IPS-18c (cell line): ENCODE measurements around the gene E4F1.
"Not testable (repeated sequence)": the region's sequence is repeated elsewhere in the genome, so short reads cannot be mapped to it uniquely, and the experiment has no call there.

Source experiments
- H3K4me3 ChIP-seq: 2 replicates; pipeline ENCODE4 v1.7.0; 2013; ENCODE audit warnings: low read depth, mild to moderate bottlenecking, low read length, moderate library complexity; ENCODE audit not compliant: insufficient read depth
- H3K9me3 ChIP-seq: one replicate; pipeline ENCODE4 v1.6.1; 2013; ENCODE audit warnings: mild to moderate bottlenecking, low read length, moderate library complexity; ENCODE audit not compliant: control insufficient read depth, insufficient read depth

The E4F1 gene

GRCh38 chr16:2199621-2200139 is 23.7 kb upstream of the E4F1 start:
- H3K9me3 ChIP-seq: no peaks in the 10 kb centered on the region

GRCh38 chr16:2200313-2200712 is 23.1 kb upstream of the E4F1 start:
- Histone ChIP-seq H3K4me3 (no peak overlapping the region), H3K9me3 (no peaks in the 10 kb centered on the region)

More at GRCh38 chr16:2199621-2200139, 23.7 kb upstream of the E4F1 start:
- no peak overlapping the region for H3K4me3 ChIP-seq

GRCh38 chr16:2203119-2203688 is 20.2 kb upstream of the E4F1 start:
- H3K4me3 ChIP-seq, H3K9me3 ChIP-seq: not testable (repeated sequence)

GRCh38 chr16:2204416-2205103 is 18.8 kb upstream of the E4F1 start:
- Histone ChIP-seq H3K9me3 (no peaks in the 10 kb centered on the region), H3K4me3 (peak overlapping the region; percentile 100; the same call in 1 of the 2 replicates)

GRCh38 chr16:2205104-2205966 is 18.1 kb upstream of the E4F1 start, which contains the start of gene MLST8:
Gene MLST8, plus strand, starts transcription at chr16:2205454. Its CDS starts 632 bp downstream, at chr16:2206086.
- Histone ChIP-seq H3K4me3 (peak within 1 kb of the TSS; percentile 100), H3K9me3 (no peaks in the 10 kb centered on the region)

GRCh38 chr16:2205967-2206313 is 17.5 kb upstream of the E4F1 start:
- peak overlapping the region; percentile 100 for H3K4me3 ChIP-seq
- H3K9me3 ChIP-seq: no peaks in the 10 kb centered on the region

GRCh38 chr16:2206420-2206779 is 17.0 kb upstream of the E4F1 start:
- no peaks in the 10 kb centered on the region for H3K9me3 ChIP-seq
- H3K4me3 ChIP-seq: peak overlapping the region; percentile 100

GRCh38 chr16:2206780-2207433 is 16.5 kb upstream of the E4F1 start:
- Histone ChIP-seq H3K4me3 (no peak overlapping the region; the same call in 1 of the 2 replicates), H3K9me3 (no peaks in the 10 kb centered on the region)

- H3K4me3 ChIP-seq: no peak overlapping the region
- H3K9me3 ChIP-seq: no peaks in the 10 kb centered on the region
Measured at GRCh38 chr16:2207872-2208271, 15.5 kb upstream of the E4F1 start.

GRCh38 chr16:2208308-2208707 is 15.1 kb upstream of the E4F1 start:
- H3K4me3 ChIP-seq: no peak overlapping the region
- H3K9me3 ChIP-seq: no peaks in the 10 kb centered on the region

- Histone ChIP-seq H3K4me3 (no peak overlapping the region), H3K9me3 (no peaks in the 10 kb centered on the region)
Measured at GRCh38 chr16:2208772-2209171, 14.6 kb upstream of the E4F1 start.

- H3K9me3 ChIP-seq: no peaks in the 10 kb centered on the region
- no peak overlapping the region for H3K4me3 ChIP-seq
Measured at GRCh38 chr16:2209258-2210008, 14.0 kb upstream of the E4F1 start.

- Histone ChIP-seq H3K9me3 (no peaks in the 10 kb centered on the region), H3K4me3 (no peak overlapping the region)
Measured at GRCh38 chr16:2210009-2210332, 13.4 kb upstream of the E4F1 start.

- Histone ChIP-seq H3K9me3 (no peaks in the 10 kb centered on the region), H3K4me3 (no peak within 1 kb of the TSS)
Measured at GRCh38 chr16:2210386-2211365, 12.7 kb upstream of the E4F1 start, which contains the start of gene BRICD5. Gene BRICD5, minus strand, starts transcription at chr16:2210863. Its CDS starts 30 bp downstream, at chr16:2210833.

GRCh38 chr16:2211923-2212347 is 11.5 kb upstream of the E4F1 start:
- H3K4me3 ChIP-seq: no peak overlapping the region

More at GRCh38 chr16:2211923-2212347, 11.5 kb upstream of the E4F1 start:
- H3K9me3 ChIP-seq: no peaks in the 10 kb centered on the region
